Stimulated activated naive CD8-positive, alpha-beta T cell treated with anti-CD3 and anti-CD28 coated beads, Interleukin-15, Interleukin-2, amounts not matched to agents 100 U/mL and 50 U/mL, for 24 hours (primary cell): ENCODE results near the gene C19orf73.
A peak's percentile ranks its signal among the peaks of the same experiment; 100 is the strongest.
"Not testable (repeated sequence)": the region's sequence is repeated elsewhere in the genome, so short reads cannot be mapped to it uniquely, and the experiment has no call there.

ENCODE experiments used
- ATAC-seq: fragments of 150-1000 bp; cut with Tn5 transposase; one replicate; pipeline ENCODE4 v1.10.0; 2021
- DNase-seq: peaks from one replicate; pipeline ENCODE4 v3.0.0; 2021

Gene C19orf73

GRCh38 chr19:49121841-49122240, 2.9 kb upstream of the C19orf73 start:
- DNase-seq, ATAC-seq: not testable (repeated sequence)

GRCh38 chr19:49120868-49121267, 1.9 kb upstream of the C19orf73 start:
- DNase-seq (no peak), ATAC-seq (no peak)

- ATAC-seq, result no peak
- DNase-seq, result no peak
Measured at GRCh38 chr19:49120325-49120683, 1.4 kb upstream of the C19orf73 start.

- DNase-seq, result peak; percentile 38
- ATAC-seq, result no peak
Measured at GRCh38 chr19:49119411-49120324, 725 bp upstream of the C19orf73 start, which contains the start of gene PPFIA3. Gene PPFIA3 (plus strand): TSS chr19:49119544. CDS start chr19:49127874, 8,330 bp downstream.

- ATAC-seq, result no peak
- DNase-seq, result no peak
Measured at GRCh38 chr19:49117677-49118564, 1.0 kb downstream of the C19orf73 start.

- ATAC-seq, result no peak
- DNase-seq, result no peak
Measured at GRCh38 chr19:49116544-49116943, 2.4 kb downstream of the C19orf73 start.

GRCh38 chr19:49114630-49115363, 4.1 kb downstream of the C19orf73 start:
- DNase-seq (peak; percentile 60), ATAC-seq (no peak)

- ATAC-seq (peak; percentile 73), DNase-seq (peak; percentile 78)
Measured at GRCh38 chr19:49113762-49114629, 4.9 kb downstream of the C19orf73 start, which contains the start of gene LIN7B. Gene LIN7B (plus strand): TSS chr19:49114370. CDS start chr19:49114405, 35 bp downstream.

GRCh38 chr19:49111218-49111998, 7.5 kb downstream of the C19orf73 start:
- ATAC-seq (no peak), DNase-seq (no peak)

GRCh38 chr19:49110567-49110966, 8.4 kb downstream of the C19orf73 start:
- DNase-seq (no peak), ATAC-seq (no peak)

- no peak for DNase-seq
- no peak for ATAC-seq
Measured at GRCh38 chr19:49109569-49110233, 9.2 kb downstream of the C19orf73 start.

- ATAC-seq (no peak), DNase-seq (no peak)
Measured at GRCh38 chr19:49109051-49109450, 9.9 kb downstream of the C19orf73 start.

- ATAC-seq (no peak), DNase-seq (no peak)
Measured at GRCh38 chr19:49107625-49108459, 11.1 kb downstream of the C19orf73 start.

- ATAC-seq, result peak; percentile 33
- peak; percentile 78 for DNase-seq
Measured at GRCh38 chr19:49106648-49107135, 12.3 kb downstream of the C19orf73 start.

- DNase-seq, result no peak
- no peak for ATAC-seq
Measured at GRCh38 chr19:49104229-49104864, 14.6 kb downstream of the C19orf73 start.

GRCh38 chr19:49103331-49104085, 15.4 kb downstream of the C19orf73 start:
- ATAC-seq (no peak), DNase-seq (no peak)

GRCh38 chr19:49102303-49102702, 16.6 kb downstream of the C19orf73 start:
- no peak for DNase-seq

More at GRCh38 chr19:49102303-49102702, 16.6 kb downstream of the C19orf73 start:
- ATAC-seq, result no peak
